GM12878 (cell line): Measurements from ENCODE around the gene TUBA4B.

Experiments
- CEBPB ChIP-seq, 2 experiments: fragments of 150-350 bp in 1 of 2; IDR thresholded peaks; 2 replicates each; pipeline ENCODE4 v1.6.1; 2012 to 2014; ENCODE audit warnings: low read depth in 2 of 2, low read length in 2 of 2, borderline replicate concordance in 1 of 2, inconsistent platforms in 1 of 2
- CTCF ChIP-seq, 3 experiments: IDR thresholded peaks in 2 of 3; conservative IDR thresholded peaks in 1 of 3; 2 replicates each; pipeline ENCODE4 v1.5.1; 2011; ENCODE audit warnings: low read depth in 3 of 3, low read length in 3 of 3, mild to moderate bottlenecking in 3 of 3, control low read depth in 2 of 3, moderate library complexity in 2 of 3, inconsistent platforms in 1 of 3, mixed read lengths in 1 of 3; ENCODE audit not compliant: control insufficient read depth in 2 of 3, insufficient read depth in 1 of 3; ENCODE audit errors: extremely low read depth in 1 of 3
- DPF2 ChIP-seq: fragments of 450-650 bp; IDR thresholded peaks from 2 replicates; pipeline ENCODE4 v1.6.1; 2017; ENCODE audit warnings: mild to moderate bottlenecking
- GABPA ChIP-seq: IDR thresholded peaks from 2 replicates; pipeline ENCODE4 v1.6.1; 2014; ENCODE audit warnings: antibody characterized with exemption, low read depth, mild to moderate bottlenecking, inconsistent platforms
- HCFC1 ChIP-seq: fragments of 150-350 bp; IDR thresholded peaks from 2 replicates; pipeline ENCODE4 v1.6.1; 2014; ENCODE audit warnings: low read length
- JUND ChIP-seq: IDR thresholded peaks from 2 replicates; pipeline ENCODE4 v1.6.1; 2012; ENCODE audit warnings: low read depth, mild to moderate bottlenecking, low read length, improper control_type of control experiment, moderate library complexity
- MTA3 ChIP-seq: IDR thresholded peaks from 2 replicates; pipeline ENCODE4 v1.6.1; 2012; ENCODE audit warnings: low read length, inconsistent platforms, borderline replicate concordance
- NFXL1 ChIP-seq: fragments of 450-650 bp; IDR thresholded peaks from 2 replicates; pipeline ENCODE4 v1.6.1; 2017; ENCODE audit warnings: antibody characterized with exemption, mild to moderate bottlenecking, borderline replicate concordance
- TAF1 ChIP-seq: IDR thresholded peaks from 2 replicates; pipeline ENCODE4 v1.6.1; 2011; ENCODE audit warnings: mild to moderate bottlenecking, low read depth, low read length, borderline replicate concordance
- TCF7 ChIP-seq: IDR thresholded peaks from 2 replicates; pipeline ENCODE4 v1.6.1; 2014; ENCODE audit warnings: antibody characterized with exemption, borderline replicate concordance

GRCh38 chr2:219247678-219248642 lies 5.1 kb upstream of the TUBA4B start:
- TF ChIP-seq JUND (no peak), CTCF (IDR thresholded peaks at IDR 0.05 in 2 of 3, conservative IDR thresholded peaks at IDR 0.05 in 1 of 3; ENCODE audit: control insufficient read depth in 2 of 3, extremely low read depth in 1 of 3, insufficient read depth in 1 of 3, low read depth in 3 of 3, low read length in 3 of 3) (no peak), HCFC1 (no peak), CEBPB (IDR thresholded peaks at IDR 0.05; ENCODE audit: borderline replicate concordance in 1 of 2, low read depth in 2 of 2, low read length in 2 of 2) (no peak), GABPA (no peak), NFXL1 (no peak), TCF7 (no peak), TAF1 (no peak), MTA3 (no peak), DPF2 (no peak)
